ENCODE data around the gene ETHE1.

The ETHE1 gene

GRCh38 chr19:43489310-43489709 is 37.7 kb downstream of the ETHE1 start:
- DNase-seq (ENCODE audit: low spot score), result no peak

DNA sequence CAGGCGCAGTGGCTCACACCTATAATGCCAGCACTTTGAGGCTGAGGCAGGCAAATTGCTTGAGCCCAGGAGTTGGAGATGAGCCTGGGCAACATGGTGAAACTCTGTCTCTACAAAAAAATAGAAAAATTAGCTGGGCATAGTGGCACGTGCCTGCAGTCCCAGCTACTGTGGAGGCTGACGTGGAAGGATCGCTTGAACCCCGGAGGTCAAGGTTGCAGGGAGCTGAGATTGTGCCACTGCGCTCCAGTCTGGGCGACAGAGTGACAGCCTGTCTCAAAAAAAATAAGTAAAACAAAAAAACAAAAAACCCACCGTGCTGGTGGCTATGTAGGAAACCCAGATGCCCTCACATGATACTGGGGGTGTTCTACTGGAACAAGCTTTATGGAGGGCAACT is 38.8 kb downstream of the ETHE1 start:
- DNase-seq (ENCODE audit: low spot score), result no peak

- DNase-seq (ENCODE audit: low spot score), result no peak
These were observed 40.6 kb downstream of the ETHE1 start for GRCh38 chr19:43486412-43486811.

DNA sequence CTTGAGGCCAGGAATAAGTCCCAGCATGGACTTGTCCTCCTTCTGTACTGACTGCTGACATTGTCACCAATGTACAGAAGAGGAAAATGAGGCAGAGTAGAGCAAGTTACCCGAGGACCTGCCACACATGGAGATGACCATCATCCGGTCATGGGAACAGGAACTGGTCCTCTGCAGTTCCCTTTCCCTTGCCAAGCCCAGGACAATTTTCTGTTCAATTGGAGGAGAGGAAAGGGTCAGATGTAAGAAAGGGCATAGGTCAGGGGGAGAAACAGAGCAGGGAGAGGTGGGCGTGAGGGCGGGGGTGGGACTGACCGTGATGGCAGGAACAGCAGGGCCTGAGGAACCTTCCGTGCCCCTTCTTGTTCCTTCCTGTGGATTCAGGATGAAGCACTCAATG is 41.0 kb downstream of the ETHE1 start:
- no peak for DNase-seq (ENCODE audit: low spot score)

GRCh38 chr19:43483281-43483680 is 43.7 kb downstream of the ETHE1 start:
- DNase-seq (ENCODE audit: low spot score), result no peak

DNA sequence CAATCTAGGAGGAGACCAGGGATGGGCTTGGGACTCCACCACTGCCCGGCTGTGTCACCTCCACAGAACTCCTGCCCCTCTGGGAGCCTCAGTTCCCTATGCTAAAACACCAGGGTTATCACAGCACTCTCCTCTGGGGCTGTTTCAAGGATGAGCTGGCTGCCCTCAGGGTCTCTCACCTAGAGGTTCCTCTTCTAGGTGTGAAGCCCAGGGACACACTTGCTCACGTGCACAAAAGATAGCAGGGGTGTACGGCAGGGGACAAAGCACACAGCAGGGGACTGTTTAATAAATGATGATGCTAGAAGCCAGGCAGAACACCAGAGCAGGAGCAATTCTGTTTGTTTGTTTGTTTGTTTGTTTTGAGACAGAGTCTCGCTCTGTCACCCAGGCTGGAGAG is 44.8 kb downstream of the ETHE1 start:
- DNase-seq (ENCODE audit: low spot score), result no peak

- DNase-seq (ENCODE audit: low spot score), result no peak
These were observed 45.3 kb downstream of the ETHE1 start for GRCh38 chr19:43481701-43482100.

GRCh38 chr19:43480574-43480973 is 46.4 kb downstream of the ETHE1 start:
- no peak for DNase-seq (ENCODE audit: low spot score)

DNA sequence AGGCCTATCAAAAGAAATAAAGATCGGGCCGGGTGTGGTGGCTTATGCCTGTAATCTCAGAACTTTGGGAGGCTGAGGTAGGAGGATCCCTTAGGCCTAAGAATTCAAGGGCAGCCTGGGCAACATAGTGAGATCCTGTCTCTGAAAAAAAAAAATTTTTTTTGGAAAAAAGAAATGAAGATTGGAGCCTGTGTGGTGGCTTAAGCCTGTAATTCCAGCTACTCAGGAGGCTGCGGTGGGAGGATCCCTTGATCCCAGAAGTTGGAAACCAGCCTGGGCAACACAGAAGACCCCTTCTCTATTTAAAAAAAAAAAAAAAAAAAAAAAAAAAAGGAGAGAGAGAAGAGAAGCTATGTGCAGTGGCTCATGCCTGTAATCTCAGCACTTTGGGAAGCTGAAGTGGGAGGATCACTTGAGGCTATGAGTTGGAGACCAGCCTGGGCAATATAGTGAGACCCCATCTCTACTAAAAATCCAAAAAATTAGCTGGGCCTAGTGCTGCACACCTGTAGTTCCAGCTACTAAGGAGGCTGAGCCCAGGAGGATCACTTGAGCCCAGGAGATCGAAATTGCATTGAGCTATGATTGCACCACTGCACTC is 46.9 kb downstream of the ETHE1 start:
- no peak for DNase-seq (ENCODE audit: low spot score)

GRCh38 chr19:43479226-43479625 is 47.8 kb downstream of the ETHE1 start:
- no peak for DNase-seq (ENCODE audit: low spot score)

- no peak for DNase-seq (ENCODE audit: low spot score)
These were observed 48.7 kb downstream of the ETHE1 start for GRCh38 chr19:43478323-43478722.

GRCh38 chr19:43476606-43477005 is 50.4 kb downstream of the ETHE1 start:
- peak; percentile 75 for DNase-seq (ENCODE audit: low spot score)

DNA sequence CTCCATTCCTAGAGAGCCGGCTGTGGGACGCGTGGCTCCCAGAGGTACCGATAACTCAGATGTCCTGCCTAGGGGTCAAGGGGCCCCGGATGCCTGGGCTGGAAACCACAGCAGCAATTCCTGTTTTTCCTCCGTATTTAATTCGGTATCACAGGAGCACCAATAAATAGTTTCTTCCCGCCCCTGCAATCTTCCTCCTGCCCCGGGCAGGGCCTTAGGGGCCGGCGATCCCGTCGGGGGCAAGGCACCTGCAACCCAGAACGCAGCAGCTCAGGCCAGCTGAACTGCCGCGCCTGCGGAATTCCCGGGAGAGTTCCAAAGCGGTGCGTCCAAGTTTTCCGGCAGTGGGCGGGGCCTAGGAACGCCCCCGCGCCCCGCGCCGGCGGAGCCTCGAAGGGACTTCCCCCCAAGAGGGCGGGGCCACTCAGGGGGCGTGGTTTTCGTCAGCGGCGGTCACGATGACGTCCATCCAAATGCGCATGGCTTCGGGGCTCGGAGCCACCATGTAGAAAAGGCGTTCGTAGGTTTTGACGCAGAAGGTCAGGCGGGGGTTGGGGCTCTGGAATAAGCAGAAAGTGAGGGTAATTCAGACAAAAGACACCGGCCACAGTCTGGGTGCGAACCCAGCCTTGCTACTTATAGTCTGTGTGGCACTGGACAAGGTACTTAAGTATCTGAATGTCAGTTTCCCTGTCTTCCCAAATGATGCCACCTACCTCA is 51.9 kb downstream of the ETHE1 start:
- DNase-seq (ENCODE audit: low spot score), result peak; percentile 96

DNA sequence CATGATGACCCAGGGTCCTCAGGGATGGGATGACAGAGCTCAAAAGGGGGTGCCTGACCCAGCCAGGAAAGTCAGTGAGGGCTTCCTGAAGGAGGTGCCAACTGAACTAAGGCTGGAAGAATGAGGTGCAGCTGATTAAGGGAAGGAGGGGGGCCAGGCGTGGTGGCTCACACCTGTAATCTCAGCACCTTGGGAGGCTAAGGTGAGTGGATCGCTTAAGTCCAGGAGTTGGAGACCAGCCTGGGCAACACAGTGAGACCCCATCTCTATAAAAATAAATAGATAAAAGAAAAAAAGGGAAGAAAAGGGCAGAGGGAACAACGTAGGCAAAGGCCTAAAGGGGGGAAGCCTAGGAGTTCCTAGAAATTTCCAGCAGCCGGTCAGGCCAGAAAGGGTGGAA is 52.5 kb downstream of the ETHE1 start:
- no peak for DNase-seq (ENCODE audit: low spot score)

GRCh38 chr19:43471091-43471490 is 55.9 kb downstream of the ETHE1 start:
- DNase-seq (ENCODE audit: low spot score), result no peak

DNA sequence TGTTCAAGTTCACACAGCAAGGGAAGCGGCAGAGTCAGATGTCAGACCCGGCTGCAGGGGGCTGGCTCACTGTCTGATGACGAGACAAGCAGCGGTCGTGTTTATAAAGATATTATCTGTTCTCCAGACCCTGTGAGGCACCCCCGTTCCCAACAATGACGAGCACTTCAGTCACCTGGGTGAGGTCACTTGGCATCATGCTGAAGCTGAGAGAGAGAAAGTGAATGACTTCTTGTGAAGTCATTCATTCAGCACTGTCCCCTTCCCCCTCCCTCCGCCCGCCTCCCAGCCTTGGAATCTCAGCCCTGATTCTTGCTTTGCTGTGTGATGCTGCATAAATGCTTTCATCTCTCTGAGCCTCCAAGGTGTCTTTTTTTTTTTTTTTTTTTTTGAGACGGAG is 56.7 kb downstream of the ETHE1 start:
- peak; percentile 27 for DNase-seq (ENCODE audit: low spot score)

GRCh38 chr19:43469160-43469480 is 57.9 kb downstream of the ETHE1 start:
- DNase-seq (ENCODE audit: low spot score), result no peak

DNA sequence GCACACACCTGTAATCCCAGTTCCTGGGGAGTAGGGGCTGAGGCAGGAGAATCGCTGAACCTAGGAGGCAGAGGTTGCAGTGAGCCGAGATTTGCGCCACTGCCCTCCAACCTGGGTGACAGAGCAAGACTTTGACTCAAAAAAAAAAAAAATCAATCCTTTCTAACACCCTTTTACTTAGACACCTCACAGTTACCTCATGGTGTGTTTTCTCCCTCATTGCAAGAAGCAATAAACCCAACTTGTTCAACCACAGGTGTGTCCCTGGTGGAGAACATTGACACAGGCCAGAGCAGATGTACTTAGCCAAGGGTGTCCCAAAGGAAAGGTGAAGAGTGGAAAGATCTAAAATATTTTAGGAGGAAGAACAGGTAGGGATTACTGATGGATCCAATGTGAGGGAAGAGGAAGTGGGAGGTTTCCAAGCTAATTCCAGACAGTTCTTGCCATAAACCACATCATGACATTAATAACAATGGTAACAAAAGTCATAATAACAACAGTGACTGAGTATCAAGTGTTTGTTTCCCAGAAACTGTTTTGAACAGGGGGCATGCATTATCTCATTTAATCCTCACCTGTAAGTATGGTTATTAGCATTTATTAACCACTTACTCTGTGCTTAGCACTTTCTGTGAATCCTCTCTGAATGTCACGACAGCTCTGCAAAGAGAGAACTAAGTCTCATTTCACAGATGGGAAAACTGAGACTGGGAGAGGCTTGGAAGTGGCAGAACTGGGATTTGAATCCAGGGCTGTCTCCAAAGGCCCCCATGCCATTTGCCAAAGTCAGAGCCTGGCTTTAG is 58.4 kb downstream of the ETHE1 start:
- no peak for DNase-seq (ENCODE audit: low spot score)

GRCh38 chr19:43467730-43468129 is 59.3 kb downstream of the ETHE1 start:
- DNase-seq (ENCODE audit: low spot score), result no peak

- DNase-seq (ENCODE audit: low spot score), result no peak
These were observed 59.7 kb downstream of the ETHE1 start for GRCh38 chr19:43467276-43467675.

GRCh38 chr19:43466793-43467192 is 60.2 kb downstream of the ETHE1 start:
- DNase-seq (ENCODE audit: low spot score), result no peak

DNA sequence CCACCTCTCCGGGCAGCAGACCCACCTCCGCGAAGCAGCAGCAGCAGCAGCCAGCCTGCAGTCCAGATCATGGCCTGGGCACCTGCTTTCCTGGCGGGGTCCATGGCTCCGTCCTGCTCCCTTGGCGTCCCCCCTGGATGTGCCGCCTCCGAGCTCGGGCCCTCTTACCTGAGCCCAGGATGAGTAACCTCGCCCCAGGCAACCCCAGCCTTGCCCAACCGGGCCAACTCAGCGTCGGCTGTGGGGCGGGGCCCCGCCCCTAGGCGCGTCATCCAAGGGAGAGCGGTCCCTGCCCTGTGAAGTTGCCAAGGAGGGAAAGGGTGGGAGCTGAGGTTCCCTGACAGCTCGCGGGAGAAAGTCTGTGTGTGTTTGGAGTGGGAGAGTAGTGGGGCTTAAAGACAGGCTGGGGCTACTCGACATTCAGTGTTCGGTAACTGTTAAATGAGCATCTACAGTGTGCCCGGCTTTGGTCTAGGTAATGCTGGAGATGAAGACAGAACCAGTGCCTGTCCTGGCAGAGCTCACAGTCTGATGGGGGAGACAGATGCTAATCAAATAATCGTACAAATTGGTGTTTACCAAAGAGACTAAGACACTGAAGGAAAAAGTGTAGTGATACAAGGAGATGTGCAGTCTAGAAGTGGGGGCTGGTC is 61.4 kb downstream of the ETHE1 start, which contains the start of gene LYPD3:
Gene LYPD3 (minus strand): TSS at position 141 of the 653 bp plus-strand sequence. CDS start 37 bp downstream, at position 104.
- peak; percentile 72 for DNase-seq (ENCODE audit: low spot score)
